GM12878 (cell line): ENCODE results near the gene GPR146. TPM values are rescaled to one million over a fixed set of nuclear protein-coding genes. Genes with fewer than 3 reads are reported as not detected.

Experiments
- ASH2L ChIP-seq: fragments of 300-600, 200-600 bp; sonication (generic); IDR thresholded peaks from 2 replicates; pipeline ENCODE4 v1.6.1; 2017; ENCODE audit warnings: low read depth, mild to moderate bottlenecking, borderline replicate concordance
- BCL11A ChIP-seq: IDR thresholded peaks from 2 replicates; pipeline ENCODE4 v1.6.1; 2011; ENCODE audit warnings: low read depth, low read length
- CBX3 ChIP-seq: fragments of 200-600 bp; sonication (generic); IDR thresholded peaks from 2 replicates; pipeline ENCODE4 v1.6.1; 2016; ENCODE audit warnings: low read depth, borderline replicate concordance
- CUX1 ChIP-seq: IDR thresholded peaks from 2 replicates; pipeline ENCODE4 v1.6.1; 2012; ENCODE audit warnings: improper control_type of control experiment, low read depth, low read length; ENCODE audit not compliant: insufficient replicate concordance
- EED ChIP-seq: sonication (generic); IDR thresholded peaks from 2 replicates; pipeline ENCODE4 v1.6.1; 2016; ENCODE audit warnings: antibody characterized with exemption, low read depth
- LARP7 ChIP-seq: fragments of 450-650 bp; IDR thresholded peaks from 2 replicates; pipeline ENCODE4 v1.6.1; 2017; ENCODE audit warnings: mild to moderate bottlenecking
- MEF2A ChIP-seq: IDR thresholded peaks from 2 replicates; pipeline ENCODE4 v1.6.1; 2011; ENCODE audit warnings: low read depth, mild to moderate bottlenecking, low read length, moderate library complexity; ENCODE audit not compliant: insufficient read depth
- MXI1 ChIP-seq: fragments of 150-350 bp; IDR thresholded peaks from 2 replicates; pipeline ENCODE4 v1.6.1; 2011; ENCODE audit warnings: low read depth, mild to moderate bottlenecking, inconsistent platforms, low read length, improper control_type of control experiment
- NFIC ChIP-seq: IDR thresholded peaks from 2 replicates; pipeline ENCODE4 v1.6.1; 2012; ENCODE audit warnings: low read depth, mild to moderate bottlenecking, inconsistent platforms, low read length, moderate library complexity
- NR2F1 ChIP-seq: fragments of 450-650 bp; conservative IDR thresholded peaks from 2 replicates; pipeline ENCODE4 v1.6.1; 2017; ENCODE audit warnings: mild to moderate bottlenecking
- PML ChIP-seq: IDR thresholded peaks from 2 replicates; pipeline ENCODE4 v1.6.1; 2012; ENCODE audit warnings: low read length, inconsistent platforms
- SIX5 ChIP-seq: IDR thresholded peaks from 2 replicates; pipeline ENCODE4 v1.6.1; 2011; ENCODE audit warnings: mild to moderate bottlenecking, low read depth, low read length, moderate library complexity; ENCODE audit not compliant: severe bottlenecking
- SMARCA5 ChIP-seq: fragments of 450-650 bp; IDR thresholded peaks from 2 replicates; pipeline ENCODE4 v1.6.1; 2017; ENCODE audit warnings: mild to moderate bottlenecking
- SREBF1 ChIP-seq: IDR thresholded peaks from 2 replicates; pipeline ENCODE4 v1.6.1; 2012; ENCODE audit warnings: mild to moderate bottlenecking, low read length
- STAT3 ChIP-seq: IDR thresholded peaks from 2 replicates; pipeline ENCODE4 v1.6.1; 2011; ENCODE audit warnings: low read depth, low read length, improper control_type of control experiment
- TCF3 ChIP-seq: IDR thresholded peaks from 2 replicates; pipeline ENCODE4 v1.6.1; 2012; ENCODE audit warnings: low read depth, mild to moderate bottlenecking, low read length, borderline replicate concordance; ENCODE audit not compliant: insufficient read depth
- YY1 ChIP-seq: IDR thresholded peaks from 2 replicates; pipeline ENCODE4 v1.6.1; 2011; ENCODE audit warnings: low read depth, mild to moderate bottlenecking, low read length
- polyA plus RNA-seq, 11 experiments: library from polyadenylated mRNA; depleted of rRNA in 4 of 11; unstranded in 6 of 11; stranded (reverse) in 5 of 11; fragments of >200 nt; fragmentation: Nextera tagmentation in 4 of 11; fragmentation: Illumina TruSeq in 1 of 11; extraction: Ambion mirVana in 4 of 11; extraction: Trizol in 1 of 11; gene quantifications; 1 replicate in 1 of 11; 2 replicates in 10 of 11; pipeline versions ENCODE4 v1.2.1 to v1.2.3, GENCODE V29; 2011 to 2016; ENCODE audit warnings: inconsistent platforms in 2 of 11, missing spikeins in 2 of 11, low read depth in 1 of 11
- total RNA-seq, 4 experiments: library from RNA; depleted of rRNA in 3 of 4; stranded (reverse); fragments of >200 nt in 3 of 4; fragmentation: Illumina TruSeq in 1 of 4; extraction: Trizol in 1 of 4; gene quantifications; 2 replicates each; pipeline versions ENCODE4 v1.2.1 to v1.2.3, GENCODE V29; 2013 to 2021
- TF ChIP-seq, protein P1 (sequence below): IDR thresholded peaks from 2 replicates; pipeline ENCODE4 v1.6.1; 2012; ENCODE audit warnings: mild to moderate bottlenecking, low read depth, low read length

Gene GPR146
- total and polyA plus RNA-seq, 10 of the 15 experiments (the other 5 are each of a cell fraction or from before 2014, with no cell fraction given), result 0.19 to 12.0 (median 0.54) TPM; not detected in 2

DNA sequence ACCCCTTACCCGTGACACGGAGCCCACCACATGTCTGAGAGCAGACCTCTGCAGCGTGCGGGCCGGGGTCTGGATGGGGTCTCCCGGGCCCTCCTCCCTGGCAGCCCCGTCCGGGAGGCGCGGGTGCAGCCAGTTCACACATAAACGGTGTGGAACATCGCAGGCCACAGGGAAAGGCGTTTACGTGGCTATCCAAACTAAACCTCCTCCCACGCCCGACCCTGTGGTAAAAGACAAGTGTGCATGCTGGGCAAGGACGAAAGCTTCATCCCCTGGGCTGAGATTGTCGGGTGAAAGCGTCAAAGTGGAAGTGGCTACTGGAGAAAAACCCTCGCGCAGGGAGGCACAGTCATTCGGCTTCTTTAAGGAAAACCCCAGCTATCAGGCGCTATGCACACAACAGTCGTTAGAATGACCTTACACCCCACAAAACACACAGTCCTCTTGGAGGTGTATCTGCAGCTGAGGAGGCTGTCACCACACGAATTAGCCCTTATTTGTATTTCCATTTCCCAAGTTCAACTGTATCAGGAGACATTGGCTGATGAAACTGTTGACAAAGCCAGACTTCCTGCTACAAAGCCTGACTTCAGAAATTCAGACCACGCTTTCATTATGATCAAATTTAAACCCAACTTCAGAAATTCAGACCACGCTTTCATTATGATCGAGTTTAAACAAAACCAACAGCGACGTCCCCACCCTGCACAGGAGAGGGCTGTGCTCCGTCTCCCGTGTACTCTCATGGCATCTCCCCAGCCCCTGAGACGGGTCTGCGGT is 58.9 kb downstream of the GPR146 start (continued):
- TF ChIP-seq CUX1 (no peak), NR2F1 (peak; percentile 96), TCF3 (no peak), PML (peak; percentile 50; the same call in 1 of the 2 replicates), EED (peak; percentile 85), LARP7 (0 out of 2 replicates have a peak, but pooled peaks have one; percentile 34), YY1 (no peak), SMARCA5 (peak; percentile 72; the same call in 1 of the 2 replicates), SIX5 (no peak), BCL11A (peak; percentile 41; the same call in 1 of the 2 replicates), CBX3 (no peak), SREBF1 (no peak), ASH2L (no peak), NFIC (peak; percentile 51; the same call in 1 of the 2 replicates), STAT3 (0 out of 2 replicates have a peak, but pooled peaks have one; percentile 51), MEF2A (0 out of 2 replicates have a peak, but pooled peaks have one; percentile 25), MXI1 (no peak; the same call in 1 of the 2 replicates)
- TF ChIP-seq, protein P1, sequence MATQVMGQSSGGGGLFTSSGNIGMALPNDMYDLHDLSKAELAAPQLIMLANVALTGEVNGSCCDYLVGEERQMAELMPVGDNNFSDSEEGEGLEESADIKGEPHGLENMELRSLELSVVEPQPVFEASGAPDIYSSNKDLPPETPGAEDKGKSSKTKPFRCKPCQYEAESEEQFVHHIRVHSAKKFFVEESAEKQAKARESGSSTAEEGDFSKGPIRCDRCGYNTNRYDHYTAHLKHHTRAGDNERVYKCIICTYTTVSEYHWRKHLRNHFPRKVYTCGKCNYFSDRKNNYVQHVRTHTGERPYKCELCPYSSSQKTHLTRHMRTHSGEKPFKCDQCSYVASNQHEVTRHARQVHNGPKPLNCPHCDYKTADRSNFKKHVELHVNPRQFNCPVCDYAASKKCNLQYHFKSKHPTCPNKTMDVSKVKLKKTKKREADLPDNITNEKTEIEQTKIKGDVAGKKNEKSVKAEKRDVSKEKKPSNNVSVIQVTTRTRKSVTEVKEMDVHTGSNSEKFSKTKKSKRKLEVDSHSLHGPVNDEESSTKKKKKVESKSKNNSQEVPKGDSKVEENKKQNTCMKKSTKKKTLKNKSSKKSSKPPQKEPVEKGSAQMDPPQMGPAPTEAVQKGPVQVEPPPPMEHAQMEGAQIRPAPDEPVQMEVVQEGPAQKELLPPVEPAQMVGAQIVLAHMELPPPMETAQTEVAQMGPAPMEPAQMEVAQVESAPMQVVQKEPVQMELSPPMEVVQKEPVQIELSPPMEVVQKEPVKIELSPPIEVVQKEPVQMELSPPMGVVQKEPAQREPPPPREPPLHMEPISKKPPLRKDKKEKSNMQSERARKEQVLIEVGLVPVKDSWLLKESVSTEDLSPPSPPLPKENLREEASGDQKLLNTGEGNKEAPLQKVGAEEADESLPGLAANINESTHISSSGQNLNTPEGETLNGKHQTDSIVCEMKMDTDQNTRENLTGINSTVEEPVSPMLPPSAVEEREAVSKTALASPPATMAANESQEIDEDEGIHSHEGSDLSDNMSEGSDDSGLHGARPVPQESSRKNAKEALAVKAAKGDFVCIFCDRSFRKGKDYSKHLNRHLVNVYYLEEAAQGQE, result no peak
